ENCODE measurements around the gene CEP44. TPM values are rescaled to one million over a fixed set of nuclear protein-coding genes. Genes with fewer than 3 reads are reported as not detected.
A peak's percentile ranks its signal among the peaks of the same experiment; 100 is the strongest.

The CEP44 gene
- total and polyA plus RNA-seq, 10 of the 15 experiments (the other 5 are each of a cell fraction or from before 2014, with no cell fraction given) = 7.6 to 19.8 (median 14.2) TPM

- H3K4me2 ChIP-seq (ENCODE audit: control insufficient read depth, insufficient read depth) = no peak overlapping the region
- WGBS (ENCODE audit: insufficient coverage, insufficient replicate concordance, low lambda C conversion rate, missing lambda C conversion rate) = 16% methylated on average over 3 of the region's 3 CpGs
- DNase-seq (ENCODE audit: low read depth, low spot score) (peak; percentile 40), ATAC-seq (peak; percentile 98), FAIRE-seq (peak; percentile 96)
- H3K4me1 ChIP-seq (ENCODE audit: control insufficient read depth, insufficient read depth, low read length) = peaks cover 7% of the 10 kb centered on the region; the same call in 1 of the 2 replicates
- H3K27ac ChIP-seq (ENCODE audit: control insufficient read depth, insufficient read depth) = peak overlapping the region; percentile 65; the same call in 1 of the 2 replicates
- no TSS peak for BruUV-seq (replicated peaks)
- no peak overlapping the region for H3K4me3 ChIP-seq
- H3K36me3 ChIP-seq (ENCODE audit: control insufficient read depth in 2 of 2, insufficient read depth in 2 of 2, low read length in 1 of 2) = no peaks in the 10 kb centered on the region
- ChIA-PET RAD21 (ENCODE audit: unreplicated experiment) (interaction anchor here (1.5 to 2.5 kb wide), 2 partner anchors 9 to 24 kb away, joined by 4 to 15 read pairs; no protein-coding TSS in a partner anchor), SMC1A (ENCODE audit: uncharacterized antibody, unreplicated experiment) (interaction anchor here (1.4 to 2.1 kb wide), 2 partner anchors 14 to 24 kb away, joined by 5 to 8 read pairs; no protein-coding TSS in a partner anchor), POLR2A (interaction anchor here (0.6 to 1.3 kb wide), 2 partner anchors 24 to 30 kb away, joined by 3 to 7 read pairs; no protein-coding TSS in a partner anchor), CTCF (interaction anchor here (0.8 to 2.1 kb wide), 4 partner anchors 15 to 114 kb away, joined by 4 to 10 read pairs (median 4); no protein-coding TSS in a partner anchor)
- in situ Hi-C loops (cut with MboI) (no loop called here), intact Hi-C loops (cut with micrococcal nuclease; ENCODE audit: unreplicated experiment) (no loop called here)
- peak overlapping the region; percentile 5; the same call in 1 of the 2 replicates for H2AFZ ChIP-seq (ENCODE audit: control insufficient read depth, low read depth, low read length)
- no peak overlapping the region for H3K9ac ChIP-seq (ENCODE audit: control insufficient read depth, insufficient read depth, low read length)
- no peaks in the 10 kb centered on the region for H3K27me3 ChIP-seq (replicated peaks in 1 of 2; ENCODE audit: control insufficient read depth in 2 of 2, insufficient read depth in 2 of 2, low read length in 1 of 2)
- no peaks in the 10 kb centered on the region for H4K20me1 ChIP-seq (ENCODE audit: control insufficient read depth, insufficient read depth)
- no peaks in the 10 kb centered on the region for H3K79me2 ChIP-seq (ENCODE audit: control insufficient read depth, insufficient read depth, low read length)
- no peaks in the 10 kb centered on the region; the same call in 2 of the 3 replicates for H3K9me3 ChIP-seq (replicated peaks; ENCODE audit: control insufficient read depth, insufficient read depth, low read length)
- TF ChIP-seq SKIL (IDR thresholded peaks at IDR 0.05; ENCODE audit: low read depth, poor library complexity, severe bottlenecking) (peak; percentile 71), BCL11A (IDR thresholded peaks at IDR 0.05; ENCODE audit: low read depth, low read length) (peak; percentile 28; the same call in 1 of the 2 replicates), BHLHE40 (IDR thresholded peaks at IDR 0.05; ENCODE audit: borderline replicate concordance in 1 of 2, low read depth in 2 of 2, low read length in 1 of 2) (peak in 1 of 2 experiments; percentile 16; a peak in 1 of 4 replicates), NFXL1 (IDR thresholded peaks at IDR 0.05; ENCODE audit: borderline replicate concordance) (no peak), ZZZ3 (IDR thresholded peaks at IDR 0.05; ENCODE audit: control insufficient read depth, insufficient read length, low read depth) (no peak), ESRRA (IDR thresholded peaks at IDR 0.05; ENCODE audit: low read length) (no peak), ZNF274 (IDR thresholded peaks at IDR 0.05; ENCODE audit: insufficient read depth, insufficient read length) (no peak), SUZ12 (IDR thresholded peaks at IDR 0.05; ENCODE audit: unreplicated experiment) (no peak), CTCF (IDR thresholded peaks at IDR 0.05 in 2 of 3, conservative IDR thresholded peaks at IDR 0.05 in 1 of 3; ENCODE audit: control insufficient read depth in 2 of 3, extremely low read depth in 1 of 3, insufficient read depth in 1 of 3, low read depth in 3 of 3, low read length in 3 of 3) (no peak), ZNF384 (IDR thresholded peaks at IDR 0.05; ENCODE audit: borderline replicate concordance, low read depth, low read length) (no peak)
- TF ChIP-seq, protein P1, sequence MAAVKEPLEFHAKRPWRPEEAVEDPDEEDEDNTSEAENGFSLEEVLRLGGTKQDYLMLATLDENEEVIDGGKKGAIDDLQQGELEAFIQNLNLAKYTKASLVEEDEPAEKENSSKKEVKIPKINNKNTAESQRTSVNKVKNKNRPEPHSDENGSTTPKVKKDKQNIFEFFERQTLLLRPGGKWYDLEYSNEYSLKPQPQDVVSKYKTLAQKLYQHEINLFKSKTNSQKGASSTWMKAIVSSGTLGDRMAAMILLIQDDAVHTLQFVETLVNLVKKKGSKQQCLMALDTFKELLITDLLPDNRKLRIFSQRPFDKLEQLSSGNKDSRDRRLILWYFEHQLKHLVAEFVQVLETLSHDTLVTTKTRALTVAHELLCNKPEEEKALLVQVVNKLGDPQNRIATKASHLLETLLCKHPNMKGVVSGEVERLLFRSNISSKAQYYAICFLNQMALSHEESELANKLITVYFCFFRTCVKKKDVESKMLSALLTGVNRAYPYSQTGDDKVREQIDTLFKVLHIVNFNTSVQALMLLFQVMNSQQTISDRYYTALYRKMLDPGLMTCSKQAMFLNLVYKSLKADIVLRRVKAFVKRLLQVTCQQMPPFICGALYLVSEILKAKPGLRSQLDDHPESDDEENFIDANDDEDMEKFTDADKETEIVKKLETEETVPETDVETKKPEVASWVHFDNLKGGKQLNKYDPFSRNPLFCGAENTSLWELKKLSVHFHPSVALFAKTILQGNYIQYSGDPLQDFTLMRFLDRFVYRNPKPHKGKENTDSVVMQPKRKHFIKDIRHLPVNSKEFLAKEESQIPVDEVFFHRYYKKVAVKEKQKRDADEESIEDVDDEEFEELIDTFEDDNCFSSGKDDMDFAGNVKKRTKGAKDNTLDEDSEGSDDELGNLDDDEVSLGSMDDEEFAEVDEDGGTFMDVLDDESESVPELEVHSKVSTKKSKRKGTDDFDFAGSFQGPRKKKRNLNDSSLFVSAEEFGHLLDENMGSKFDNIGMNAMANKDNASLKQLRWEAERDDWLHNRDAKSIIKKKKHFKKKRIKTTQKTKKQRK (IDR thresholded peaks at IDR 0.05; ENCODE audit: low read depth, low read length) = no peak
These were observed 50.9 kb downstream of the CEP44 start for GRCh38 chr4:174334628-174335027.
